ENCODE data around the gene ITIH1. TPM values are rescaled to one million over a fixed set of nuclear protein-coding genes. Genes with fewer than 3 reads are reported as not detected.

Gene ITIH1
- total and polyA plus RNA-seq, 9 of the 15 experiments (the other 6 are each of a cell fraction or from before 2014, with no cell fraction given) = 0.31 TPM; not detected in 8

DNA sequence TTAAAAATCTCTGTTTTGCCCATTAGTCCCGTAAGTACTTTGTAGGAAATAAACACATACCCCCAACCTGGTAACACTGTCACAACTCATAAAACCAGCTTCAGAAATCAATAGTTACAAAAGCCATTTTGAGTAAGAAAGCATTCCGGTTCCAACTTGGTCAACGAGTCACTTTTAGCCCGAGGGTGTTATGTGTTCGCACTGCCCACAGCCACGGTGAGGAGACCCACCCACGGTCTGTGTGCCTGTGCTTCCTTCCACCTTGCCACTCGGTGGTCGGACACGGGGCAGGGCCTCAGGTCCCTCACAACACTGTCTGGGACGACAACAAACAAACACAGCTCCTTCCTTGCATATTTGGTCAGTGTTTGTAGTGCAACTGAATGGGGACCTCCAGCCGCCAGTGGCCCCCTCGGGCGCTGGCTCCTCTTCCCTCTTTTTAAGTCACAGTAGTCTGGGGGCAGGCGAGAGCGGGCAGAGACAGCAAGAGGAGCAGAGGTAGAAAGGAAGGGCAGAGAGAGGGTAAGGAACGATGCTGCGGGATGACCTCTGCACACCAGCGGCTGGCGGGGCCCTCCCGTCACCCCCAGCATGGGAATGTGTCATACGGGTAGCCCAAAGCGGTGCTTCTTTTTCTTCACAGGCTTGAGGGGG is 62.6 kb downstream of the ITIH1 start:
- no peak overlapping the region for H3K4me3 ChIP-seq
- ATAC-seq (no peak), DNase-seq (ENCODE audit: extremely low read depth in 1 of 4, low spot score in 3 of 4) (no peak), FAIRE-seq (no peak)
- no peaks in the 10 kb centered on the region for H3K4me1 ChIP-seq (replicated peaks in 1 of 2; ENCODE audit: control insufficient read depth in 2 of 2, insufficient read depth in 2 of 2, low read length in 2 of 2)
- no peaks in the 10 kb centered on the region for H3K9me3 ChIP-seq (replicated peaks; ENCODE audit: control insufficient read depth, insufficient read depth, low read depth, low read length)
- no peaks in the 10 kb centered on the region for H4K20me1 ChIP-seq (replicated peaks; ENCODE audit: control insufficient read depth, insufficient read depth, low read length)
- BruUV-seq (replicated peaks) = no TSS peak
- intact Hi-C loops (cut with micrococcal nuclease) = no loop called here
- H2AFZ ChIP-seq (ENCODE audit: low read depth, low read length) = no peak overlapping the region
- no peak overlapping the region for H3K9ac ChIP-seq (ENCODE audit: insufficient read depth in 1 of 2, low read depth in 2 of 2, low read length in 2 of 2)
- H3K79me2 ChIP-seq (ENCODE audit: control insufficient read depth, insufficient read depth, low read length) = no peaks in the 10 kb centered on the region
- CTCF ChIA-PET (ENCODE audit: low intra/inter-chr PET ratio) = no interaction called here
- TF ChIP-seq, protein P1, sequence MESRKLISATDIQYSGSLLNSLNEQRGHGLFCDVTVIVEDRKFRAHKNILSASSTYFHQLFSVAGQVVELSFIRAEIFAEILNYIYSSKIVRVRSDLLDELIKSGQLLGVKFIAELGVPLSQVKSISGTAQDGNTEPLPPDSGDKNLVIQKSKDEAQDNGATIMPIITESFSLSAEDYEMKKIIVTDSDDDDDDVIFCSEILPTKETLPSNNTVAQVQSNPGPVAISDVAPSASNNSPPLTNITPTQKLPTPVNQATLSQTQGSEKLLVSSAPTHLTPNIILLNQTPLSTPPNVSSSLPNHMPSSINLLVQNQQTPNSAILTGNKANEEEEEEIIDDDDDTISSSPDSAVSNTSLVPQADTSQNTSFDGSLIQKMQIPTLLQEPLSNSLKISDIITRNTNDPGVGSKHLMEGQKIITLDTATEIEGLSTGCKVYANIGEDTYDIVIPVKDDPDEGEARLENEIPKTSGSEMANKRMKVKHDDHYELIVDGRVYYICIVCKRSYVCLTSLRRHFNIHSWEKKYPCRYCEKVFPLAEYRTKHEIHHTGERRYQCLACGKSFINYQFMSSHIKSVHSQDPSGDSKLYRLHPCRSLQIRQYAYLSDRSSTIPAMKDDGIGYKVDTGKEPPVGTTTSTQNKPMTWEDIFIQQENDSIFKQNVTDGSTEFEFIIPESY (CRISPR knock-in tag; IDR thresholded peaks at IDR 0.05) = 0 out of 2 replicates have a peak, but pooled peaks have one; percentile 28
- TF ChIP-seq, protein P2, sequence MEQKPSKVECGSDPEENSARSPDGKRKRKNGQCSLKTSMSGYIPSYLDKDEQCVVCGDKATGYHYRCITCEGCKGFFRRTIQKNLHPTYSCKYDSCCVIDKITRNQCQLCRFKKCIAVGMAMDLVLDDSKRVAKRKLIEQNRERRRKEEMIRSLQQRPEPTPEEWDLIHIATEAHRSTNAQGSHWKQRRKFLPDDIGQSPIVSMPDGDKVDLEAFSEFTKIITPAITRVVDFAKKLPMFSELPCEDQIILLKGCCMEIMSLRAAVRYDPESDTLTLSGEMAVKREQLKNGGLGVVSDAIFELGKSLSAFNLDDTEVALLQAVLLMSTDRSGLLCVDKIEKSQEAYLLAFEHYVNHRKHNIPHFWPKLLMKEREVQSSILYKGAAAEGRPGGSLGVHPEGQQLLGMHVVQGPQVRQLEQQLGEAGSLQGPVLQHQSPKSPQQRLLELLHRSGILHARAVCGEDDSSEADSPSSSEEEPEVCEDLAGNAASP (IDR thresholded peaks at IDR 0.05) = no peak
- TF ChIP-seq ILF3 (IDR thresholded peaks at IDR 0.05; ENCODE audit: borderline replicate concordance) = no peak
- no peak for TF ChIP-seq ILK (tag; IDR thresholded peaks at IDR 0.05; ENCODE audit: borderline replicate concordance, low read depth)
- TF ChIP-seq TAF9B (IDR thresholded peaks at IDR 0.05; ENCODE audit: partially characterized antibody) = no peak
- H3K27ac ChIP-seq (ENCODE audit: extremely low read depth, low read depth, low read length) = no peak overlapping the region
- no peaks in the 10 kb centered on the region for H3K36me3 ChIP-seq (ENCODE audit: control insufficient read depth, insufficient read depth, low read length)
- in situ Hi-C loops (cut with MboI) = loop anchor here (10.0 kb wide), 1 partner anchor 235 kb away; no protein-coding TSS in a partner anchor
- H3K9me1 ChIP-seq (ENCODE audit: control insufficient read depth, insufficient read depth, low read length) = no peaks in the 10 kb centered on the region
- H3K4me2 ChIP-seq (ENCODE audit: insufficient read depth, low read length) = no peak overlapping the region
- H3K27me3 ChIP-seq (ENCODE audit: control insufficient read depth in 2 of 2, insufficient read depth in 2 of 2, low read length in 2 of 2) = no peaks in the 10 kb centered on the region
- POLR2A ChIA-PET = interaction anchor here (0.6 to 1.0 kb wide), 2 partner anchors 8 to 143 kb away, joined by 3 to 4 read pairs; no protein-coding TSS in a partner anchor
- WGBS (ENCODE audit: insufficient coverage, low coverage, missing lambda C conversion rate) = 42% methylated on average over 14 of the region's 23 CpGs
